Measurements from ENCODE around the gene ITCH. TPM values are rescaled to one million over a fixed set of nuclear protein-coding genes. Genes with fewer than 3 reads are reported as not detected.

The ITCH gene
- total and polyA plus RNA-seq, 2 of the 8 experiments (the other 6 are each of a cell fraction or from before 2014, with no cell fraction given) = 3.9 to 45.2 TPM

DNA sequence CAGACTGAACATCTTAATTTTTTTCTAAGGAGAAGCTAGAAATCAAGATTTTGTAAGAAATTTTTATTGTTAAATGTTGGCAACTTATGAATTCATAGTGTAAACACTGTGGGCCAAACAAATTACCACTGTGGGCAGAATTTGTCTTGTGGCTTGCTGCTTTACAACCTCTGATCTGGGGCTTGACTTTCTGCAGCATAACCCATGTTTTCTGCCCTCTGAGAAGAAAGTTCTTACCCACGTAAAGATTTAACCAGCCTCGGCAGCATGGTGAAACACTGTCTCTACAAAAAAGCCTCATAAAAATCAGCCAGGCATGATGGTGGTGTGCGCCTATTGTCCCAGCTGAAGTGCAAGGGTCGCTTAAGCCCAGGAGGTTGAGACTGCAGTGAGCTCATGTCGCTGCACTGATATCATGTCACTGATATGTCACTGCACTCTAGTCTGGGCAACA, 12.9 kb downstream of the ITCH start (continued):
- TF ChIP-seq POLR2AphosphoS5 (IDR thresholded peaks at IDR 0.05; ENCODE audit: low read depth, low read length) = no peak
